ENCODE data around the gene CRHR1.

CRHR1 gene

GRCh38 chr17:45834471-45835396 lies 50.6 kb downstream of the CRHR1 start:
- DNase-seq (ENCODE audit: extremely low read depth, low read depth): no peak
- TF ChIP-seq CTCF (IDR thresholded peaks at IDR 0.05; ENCODE audit: low read depth, low read length): no peak

- no peak for DNase-seq (ENCODE audit: extremely low read depth, low read depth)
- no peak for TF ChIP-seq CTCF (IDR thresholded peaks at IDR 0.05; ENCODE audit: low read depth, low read length)
Measured at GRCh38 chr17:45835481-45835880, 51.4 kb downstream of the CRHR1 start.

- TF ChIP-seq CTCF (IDR thresholded peaks at IDR 0.05; ENCODE audit: low read depth, low read length): no peak
- DNase-seq (ENCODE audit: extremely low read depth, low read depth): no peak
Measured at GRCh38 chr17:45836047-45837044, 52.2 kb downstream of the CRHR1 start.

- no peak for DNase-seq (ENCODE audit: extremely low read depth, low read depth)
- no peak for TF ChIP-seq CTCF (IDR thresholded peaks at IDR 0.05; ENCODE audit: low read depth, low read length)
Measured at GRCh38 chr17:45837187-45837586, 53.1 kb downstream of the CRHR1 start.

GRCh38 chr17:45837603-45838002 lies 53.5 kb downstream of the CRHR1 start:
- TF ChIP-seq CTCF (IDR thresholded peaks at IDR 0.05; ENCODE audit: low read depth, low read length): no peak
- DNase-seq (ENCODE audit: extremely low read depth, low read depth): no peak

- TF ChIP-seq CTCF (IDR thresholded peaks at IDR 0.05; ENCODE audit: low read depth, low read length): no peak
Measured at GRCh38 chr17:45838751-45839295, 54.7 kb downstream of the CRHR1 start.

More at GRCh38 chr17:45838751-45839295, 54.7 kb downstream of the CRHR1 start:
- DNase-seq (ENCODE audit: extremely low read depth, low read depth): no peak
